OCI-LY3 (cell line): Measurements from ENCODE around the gene KCND2.

Experiments used
- EZH2phosphoT487 ChIP-seq: fragments of 200-600 bp; shearing (Covaris generic); IDR thresholded peaks from 2 replicates; pipeline ENCODE4 v1.6.1; 2018; ENCODE audit warnings: antibody characterized with exemption, mixed run types, low read depth
- TF ChIP-seq, protein P1 (sequence below): fragments of 200-600, 300-600 bp; sonication (generic); IDR thresholded peaks from 2 replicates; pipeline ENCODE4 v1.5.1; 2014; ENCODE audit warnings: antibody characterized with exemption, low read length, low read depth

DNA sequence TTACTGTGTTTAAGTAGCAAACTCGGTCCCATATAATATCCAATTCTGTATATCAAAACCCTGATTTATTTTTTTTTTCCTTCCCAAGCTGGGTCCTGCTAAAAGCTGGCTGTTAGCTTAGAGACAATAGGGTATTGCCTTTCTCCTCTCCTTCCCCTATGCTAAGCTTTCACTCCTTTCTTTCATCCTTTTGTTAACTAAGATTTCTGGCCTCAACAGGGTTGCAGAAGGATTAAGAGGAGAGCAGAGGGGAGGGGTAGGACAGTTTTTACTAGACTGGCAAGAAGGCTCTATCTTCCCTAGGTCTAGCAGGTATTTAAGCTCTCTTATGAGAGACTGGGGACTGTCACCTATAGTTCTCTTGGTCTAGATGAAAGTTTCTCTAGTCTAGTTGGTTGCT is 229.2 kb downstream of the KCND2 start:
- TF ChIP-seq, protein P1, sequence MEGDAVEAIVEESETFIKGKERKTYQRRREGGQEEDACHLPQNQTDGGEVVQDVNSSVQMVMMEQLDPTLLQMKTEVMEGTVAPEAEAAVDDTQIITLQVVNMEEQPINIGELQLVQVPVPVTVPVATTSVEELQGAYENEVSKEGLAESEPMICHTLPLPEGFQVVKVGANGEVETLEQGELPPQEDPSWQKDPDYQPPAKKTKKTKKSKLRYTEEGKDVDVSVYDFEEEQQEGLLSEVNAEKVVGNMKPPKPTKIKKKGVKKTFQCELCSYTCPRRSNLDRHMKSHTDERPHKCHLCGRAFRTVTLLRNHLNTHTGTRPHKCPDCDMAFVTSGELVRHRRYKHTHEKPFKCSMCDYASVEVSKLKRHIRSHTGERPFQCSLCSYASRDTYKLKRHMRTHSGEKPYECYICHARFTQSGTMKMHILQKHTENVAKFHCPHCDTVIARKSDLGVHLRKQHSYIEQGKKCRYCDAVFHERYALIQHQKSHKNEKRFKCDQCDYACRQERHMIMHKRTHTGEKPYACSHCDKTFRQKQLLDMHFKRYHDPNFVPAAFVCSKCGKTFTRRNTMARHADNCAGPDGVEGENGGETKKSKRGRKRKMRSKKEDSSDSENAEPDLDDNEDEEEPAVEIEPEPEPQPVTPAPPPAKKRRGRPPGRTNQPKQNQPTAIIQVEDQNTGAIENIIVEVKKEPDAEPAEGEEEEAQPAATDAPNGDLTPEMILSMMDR = no peak
- TF ChIP-seq EZH2phosphoT487 = no peak
